SKM-1 (cell line): ENCODE measurements around the gene SNTG2.

ENCODE experiments used
- DNase-seq: peaks from one replicate; lab custom pipeline; 2025; ENCODE audit not compliant: unreplicated experiment; lab: John Stamatoyannopoulos, UW

SNTG2 gene

DNA sequence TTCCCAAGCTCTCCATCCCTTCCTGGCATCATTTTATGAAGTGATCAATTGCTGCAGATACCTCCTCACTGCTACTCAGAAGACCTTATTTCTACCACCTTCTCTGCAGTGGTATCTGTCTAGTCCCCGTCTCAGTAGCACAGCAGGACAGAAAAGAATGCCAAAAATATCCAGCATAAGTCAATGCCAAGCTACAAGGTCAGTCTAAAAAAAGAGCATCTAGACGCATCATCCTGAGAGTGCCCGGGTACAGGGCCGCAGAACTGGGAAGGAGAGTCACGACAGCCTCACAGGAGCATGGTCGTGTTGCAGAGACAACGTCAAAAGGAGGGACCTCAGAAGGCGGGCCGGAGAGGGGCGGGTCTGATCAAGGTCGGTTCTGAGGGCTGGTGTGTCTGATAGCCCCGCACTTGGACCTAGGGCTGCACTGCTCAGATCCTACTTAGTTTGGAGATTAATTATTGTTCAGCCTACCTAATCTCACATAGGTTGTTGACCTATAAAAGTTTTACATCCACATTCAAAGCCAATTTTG, 24.3 kb upstream of the SNTG2 start:
- DNase-seq: no peak

DNA sequence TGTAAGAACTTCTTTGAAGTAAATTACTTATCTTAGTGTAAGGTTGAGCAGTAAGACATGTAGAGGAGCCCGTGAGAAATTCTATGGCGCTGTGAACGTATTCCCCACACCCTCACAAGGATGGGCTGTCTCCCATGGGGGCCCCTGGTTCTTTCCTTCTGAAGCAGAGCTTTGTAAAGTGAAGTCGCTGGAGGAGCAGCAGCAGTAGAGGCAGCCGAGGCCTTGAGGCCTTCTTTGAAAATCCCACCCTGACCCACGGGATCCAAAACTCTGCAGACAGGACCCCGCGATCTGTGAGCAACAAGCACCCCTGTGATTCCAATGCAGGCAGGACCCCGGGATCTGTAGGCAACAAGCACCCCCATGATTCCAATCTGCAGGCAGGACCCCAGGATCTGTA, 23.8 kb upstream of the SNTG2 start:
- DNase-seq: no peak

DNA sequence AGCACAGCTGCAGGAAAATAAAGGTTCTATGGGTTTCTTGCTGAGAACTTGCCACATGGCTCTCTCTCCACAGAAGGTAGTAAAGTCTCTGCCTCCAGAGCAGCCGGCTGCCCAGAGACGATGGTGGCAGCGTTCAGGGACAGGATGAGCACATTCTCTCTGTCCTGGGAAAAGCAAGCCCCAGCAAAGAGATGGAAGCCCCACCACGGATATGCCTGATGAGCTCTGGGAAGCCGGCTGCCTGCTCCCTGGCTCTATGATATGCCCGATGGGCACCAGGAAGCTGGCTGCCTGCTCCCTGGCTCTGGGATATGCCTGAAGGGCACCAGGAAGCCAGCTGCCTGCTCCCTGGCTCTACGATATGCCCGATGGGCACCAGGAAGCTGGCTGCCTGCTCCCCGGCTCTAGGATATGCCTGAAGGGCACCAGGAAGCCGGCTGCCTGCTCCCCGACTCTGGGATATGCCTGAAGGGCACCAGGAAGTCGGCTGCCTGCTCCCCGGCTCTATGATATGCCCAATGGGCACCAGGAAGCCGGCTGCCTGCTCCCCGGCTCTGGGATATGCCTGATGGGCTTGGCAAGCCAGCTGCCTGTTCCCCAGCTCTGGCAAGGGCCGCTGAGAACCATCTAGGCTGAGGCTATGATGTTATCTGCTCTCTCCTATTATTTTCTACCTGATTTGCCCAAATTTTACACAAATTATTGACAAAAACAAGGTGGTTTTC, 21.5 kb upstream of the SNTG2 start:
- no peak for DNase-seq

DNA sequence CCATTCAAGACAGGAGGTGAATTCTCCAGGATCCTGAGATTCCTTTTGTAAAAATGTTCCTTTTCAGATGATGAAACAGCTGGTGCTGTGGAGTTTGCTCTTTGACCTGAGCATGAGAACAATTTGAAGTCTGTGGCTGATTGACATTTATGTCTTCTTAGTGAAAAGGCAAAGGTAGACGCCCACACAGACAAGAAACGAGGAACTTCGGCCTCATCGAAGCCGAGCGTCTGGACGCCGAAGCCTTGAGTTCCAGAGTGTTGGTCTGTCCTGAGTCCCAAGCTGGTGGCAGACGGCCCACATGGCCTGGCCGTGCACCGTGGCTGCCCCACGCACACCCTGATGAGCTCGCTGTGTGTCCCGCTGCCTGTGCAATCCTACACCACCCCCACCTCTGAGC, 20.7 kb upstream of the SNTG2 start:
- DNase-seq: no peak

DNA sequence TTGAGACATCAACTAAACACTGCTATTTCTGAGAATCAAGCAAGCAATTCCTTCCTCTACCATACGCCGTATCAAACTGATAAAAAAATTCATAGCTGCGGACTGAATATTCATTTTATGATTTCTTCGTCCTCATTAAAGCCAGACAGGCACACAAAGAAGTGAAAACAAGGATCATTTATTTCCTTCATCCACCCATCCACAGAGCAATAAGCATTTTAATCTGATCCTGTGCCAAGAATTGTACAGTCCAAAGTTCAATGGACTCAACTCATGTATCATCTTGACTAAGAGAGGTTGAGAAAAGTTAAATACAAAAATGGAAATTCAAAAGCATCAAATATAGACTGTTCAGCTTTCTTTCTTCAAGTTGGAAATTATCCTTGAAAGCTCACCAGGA, 19.7 kb upstream of the SNTG2 start:
- no peak for DNase-seq

DNA sequence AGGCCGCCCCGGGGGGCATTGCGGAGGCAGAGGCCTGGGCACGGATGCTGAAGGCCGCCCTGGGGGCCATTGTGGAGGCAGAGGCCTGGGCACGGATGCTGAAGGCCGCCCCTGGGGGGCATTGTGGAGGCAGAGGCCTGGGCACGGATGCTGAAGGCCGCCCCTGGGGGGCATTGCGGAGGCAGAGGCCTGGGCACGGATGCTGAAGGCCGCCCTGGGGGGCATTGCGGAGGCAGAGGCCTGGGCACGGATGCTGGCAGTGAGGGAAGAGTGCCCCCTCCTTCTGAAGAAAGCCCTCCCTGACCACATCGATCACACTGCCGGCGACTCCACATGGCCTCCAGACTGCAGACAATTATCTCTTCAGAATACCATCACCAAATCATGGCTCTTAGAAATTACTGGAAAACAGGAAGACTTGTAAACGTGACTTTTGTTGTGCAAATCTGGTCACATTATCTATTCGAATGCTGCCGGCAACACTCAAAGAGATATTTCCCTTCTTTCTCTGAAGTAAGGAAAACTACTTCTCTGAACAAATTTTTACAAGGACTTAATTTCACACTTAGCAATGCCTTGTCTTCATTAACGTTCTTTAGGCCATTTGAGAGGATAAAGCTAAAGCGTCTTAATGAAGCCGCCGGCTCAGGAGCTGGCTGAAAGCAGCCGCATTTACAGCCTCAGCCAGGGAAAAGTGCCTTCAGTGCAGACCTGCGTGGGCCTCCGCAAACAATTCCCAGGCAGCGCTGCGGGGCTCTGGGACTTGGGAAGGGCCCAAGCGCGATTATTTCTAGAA, 18.1 kb upstream of the SNTG2 start:
- no peak for DNase-seq

DNA sequence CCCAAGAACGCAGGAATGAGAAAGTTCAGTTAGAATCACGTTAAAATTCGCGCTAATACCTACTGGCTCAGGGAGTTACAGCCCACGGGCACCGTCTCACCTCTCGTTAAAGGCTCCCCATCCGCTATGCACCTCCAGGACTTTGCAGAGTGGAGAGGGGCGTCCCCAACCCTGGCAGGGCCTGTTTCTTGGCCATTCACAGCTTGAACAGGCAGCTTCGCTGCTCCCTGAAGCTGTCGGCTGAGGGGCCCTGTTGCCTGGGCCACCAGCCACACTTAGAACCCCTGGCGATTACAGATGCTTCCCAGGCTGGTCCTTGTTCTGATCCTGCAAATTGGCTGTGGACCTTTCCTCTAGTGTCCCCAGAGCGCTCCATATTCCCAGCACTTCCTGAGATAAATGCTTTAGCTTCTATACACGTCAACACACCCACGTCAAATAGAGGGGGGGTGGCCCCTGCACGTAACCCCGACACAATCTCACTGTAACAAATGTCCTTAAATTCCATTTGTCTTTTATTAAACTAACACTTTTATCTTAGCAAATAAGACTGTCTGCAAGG, 16.8 kb upstream of the SNTG2 start:
- no peak for DNase-seq

DNA sequence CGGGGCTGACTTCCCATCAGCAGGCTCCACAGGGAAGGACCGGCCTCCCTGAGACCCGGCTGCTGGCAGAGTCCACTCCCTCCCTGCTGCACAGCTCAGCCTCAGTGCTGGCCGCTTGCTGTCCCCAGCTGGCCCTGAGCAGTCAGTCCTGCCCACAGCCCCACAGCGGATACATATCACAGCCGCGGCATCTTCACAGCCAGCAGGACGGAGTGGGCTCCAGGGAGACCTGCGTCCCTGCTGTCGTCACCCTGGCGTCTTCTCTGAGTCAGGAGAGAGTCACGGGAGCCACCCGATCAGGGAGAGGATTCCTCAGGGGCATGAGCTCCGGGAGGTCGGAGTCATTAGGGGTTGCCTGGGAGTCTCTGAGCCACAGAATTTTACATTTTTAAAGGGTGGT, 13.1 kb upstream of the SNTG2 start:
- no peak for DNase-seq

DNA sequence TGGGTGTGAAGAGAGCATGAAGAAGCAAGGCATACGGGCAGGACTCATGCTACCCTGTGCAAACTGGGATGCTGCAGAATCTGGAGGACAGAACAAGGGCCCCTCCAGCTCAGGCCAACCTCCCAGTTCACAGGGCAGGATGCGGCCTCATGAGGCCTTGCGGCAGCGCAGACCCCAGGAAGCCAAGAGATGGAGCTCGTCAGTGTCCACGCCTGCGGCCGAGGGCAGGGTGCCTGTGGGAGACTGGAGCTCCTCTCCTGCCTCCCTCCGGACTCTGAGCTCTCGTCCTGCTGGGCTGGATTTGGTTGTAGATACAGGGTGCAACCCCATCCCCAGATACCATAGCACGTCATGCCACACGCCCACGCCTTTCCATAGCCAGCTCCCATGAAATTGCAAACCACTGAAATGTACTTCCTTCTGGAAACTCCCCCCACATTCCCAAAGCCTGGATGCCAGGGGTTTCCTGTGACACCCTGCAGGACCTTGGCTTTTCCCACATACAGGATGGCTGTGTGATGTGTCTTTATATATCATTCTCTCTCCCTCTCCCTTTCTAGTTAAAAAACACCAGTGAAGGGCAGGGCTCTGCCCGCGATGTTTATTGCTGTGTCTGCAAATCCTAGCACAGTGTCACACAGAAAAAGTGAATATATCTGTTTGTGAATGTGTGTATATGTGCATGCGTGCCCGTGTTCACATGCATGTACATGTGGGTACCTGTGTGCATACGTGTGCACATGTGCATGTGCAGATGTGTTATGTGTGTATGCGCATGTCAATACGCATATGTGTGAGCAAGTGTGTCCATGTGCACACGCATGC, 12.3 kb upstream of the SNTG2 start:
- DNase-seq: no peak

DNA sequence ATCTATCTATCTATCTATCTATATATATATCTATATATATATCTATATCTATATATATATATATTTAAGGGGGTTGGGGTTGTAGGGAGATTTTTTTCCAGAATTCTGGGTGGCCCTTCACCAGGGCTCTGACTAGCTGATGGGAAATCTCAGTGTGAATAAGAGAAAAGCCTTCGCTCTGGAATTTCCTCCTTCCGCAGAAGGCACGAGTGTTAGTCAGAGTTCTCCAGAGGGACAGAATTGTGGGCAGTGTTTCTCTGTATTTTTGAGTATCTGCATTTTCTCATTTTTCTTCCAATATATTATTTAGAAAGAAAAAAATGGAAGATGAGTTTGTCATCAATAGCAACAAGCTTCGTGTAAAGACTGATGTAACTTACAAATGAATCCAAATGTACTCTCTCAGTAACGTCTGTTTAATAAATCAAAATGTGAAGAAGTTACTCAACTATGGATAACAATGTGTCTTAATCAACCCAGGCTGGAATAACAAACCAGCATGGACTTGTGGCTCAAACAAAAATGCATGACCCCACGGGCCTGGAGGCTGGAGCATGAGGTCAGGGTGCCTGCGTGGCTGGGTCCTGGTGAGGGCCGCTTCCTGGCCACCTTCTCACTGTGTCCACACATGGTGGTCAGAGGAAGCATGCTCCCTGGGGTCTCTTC, 10.6 kb upstream of the SNTG2 start:
- no peak for DNase-seq

DNA sequence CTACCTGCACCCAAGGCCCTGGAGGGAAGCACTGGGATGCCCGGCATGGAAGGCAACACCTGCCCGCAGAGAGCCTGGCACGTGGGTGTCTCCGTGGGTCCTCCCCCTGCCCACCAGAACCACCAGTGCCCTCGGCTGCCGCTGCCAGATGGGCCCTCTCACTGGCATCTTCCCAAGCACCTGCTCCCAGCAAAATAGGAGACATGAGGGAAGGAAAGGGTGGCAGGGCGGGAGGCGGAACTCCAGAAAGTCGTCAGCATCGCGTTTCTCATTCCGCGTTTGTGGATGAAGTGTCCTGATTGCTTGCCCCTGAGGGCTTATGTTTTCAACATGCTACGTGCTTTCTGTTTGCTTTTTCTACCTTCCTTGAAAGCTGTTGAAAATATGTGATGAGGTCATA, 8.8 kb upstream of the SNTG2 start:
- DNase-seq: no peak

DNA sequence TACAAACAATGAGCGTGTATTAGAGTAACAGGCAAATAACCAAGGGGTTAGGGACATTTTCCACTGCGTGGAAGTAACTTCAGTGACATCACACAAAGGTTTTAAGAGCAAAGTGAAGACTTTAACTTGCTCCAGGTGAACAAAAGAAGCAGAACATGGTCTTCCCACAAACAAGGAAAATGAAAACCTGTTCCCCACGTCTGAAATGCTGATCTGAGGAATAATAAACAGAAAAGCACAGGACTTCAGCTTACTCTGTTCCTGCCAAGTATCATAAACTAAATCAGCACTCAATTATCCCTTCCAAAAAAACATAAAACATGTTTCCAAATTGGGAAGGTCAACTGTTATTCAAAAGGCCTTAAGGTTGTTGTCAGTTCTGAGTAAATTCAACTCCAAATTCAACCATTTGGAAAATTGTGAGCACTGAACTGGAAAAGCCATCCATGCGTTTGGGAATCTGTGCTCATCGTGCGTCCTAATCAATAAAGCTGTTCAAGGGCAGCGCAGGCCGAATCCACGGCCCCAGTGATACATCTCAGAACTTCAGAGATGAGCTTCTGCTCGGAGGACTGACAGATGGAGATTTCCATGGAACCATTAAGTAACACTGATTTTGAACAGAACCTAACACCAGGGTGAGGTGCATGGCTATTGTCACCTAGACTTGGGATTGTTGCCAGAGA, 7.7 kb upstream of the SNTG2 start:
- DNase-seq: no peak

DNA sequence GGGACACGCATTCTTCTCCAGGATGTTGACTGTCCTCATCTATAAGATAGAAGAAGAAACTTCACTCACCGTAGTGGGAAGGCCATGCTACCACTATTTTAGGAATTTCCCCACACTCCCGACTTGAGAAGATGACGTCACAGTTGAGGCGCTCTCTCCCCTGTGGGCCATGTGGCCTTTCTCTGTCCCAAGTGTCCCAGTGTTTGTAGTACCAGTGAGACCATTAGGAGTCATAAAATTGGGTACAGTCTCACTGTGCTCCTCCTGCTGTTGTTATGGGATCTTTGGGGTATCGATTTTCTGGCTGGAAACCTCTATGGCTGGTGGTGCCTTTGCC, 7.2 kb upstream of the SNTG2 start:
- no peak for DNase-seq

DNA sequence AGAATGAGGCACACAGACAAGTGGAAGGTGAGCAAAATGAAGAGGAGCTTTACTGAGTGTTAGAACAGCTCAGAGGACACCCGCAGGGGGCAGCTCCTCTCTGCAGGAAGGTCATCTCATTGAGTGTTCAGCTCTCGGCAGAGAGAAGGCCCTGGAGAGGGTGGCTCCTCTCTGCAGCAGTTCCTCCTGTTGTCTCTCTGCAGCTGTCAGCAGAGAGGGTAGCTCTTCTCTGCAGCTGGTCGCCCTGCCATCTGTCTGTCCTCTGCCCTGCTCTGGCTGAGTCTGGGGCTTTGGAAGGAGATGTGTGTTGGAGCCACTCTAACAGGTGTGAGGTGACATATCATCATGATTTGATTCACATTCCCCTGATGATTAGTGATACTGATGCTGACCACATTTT, 6.8 kb upstream of the SNTG2 start:
- DNase-seq: no peak

DNA sequence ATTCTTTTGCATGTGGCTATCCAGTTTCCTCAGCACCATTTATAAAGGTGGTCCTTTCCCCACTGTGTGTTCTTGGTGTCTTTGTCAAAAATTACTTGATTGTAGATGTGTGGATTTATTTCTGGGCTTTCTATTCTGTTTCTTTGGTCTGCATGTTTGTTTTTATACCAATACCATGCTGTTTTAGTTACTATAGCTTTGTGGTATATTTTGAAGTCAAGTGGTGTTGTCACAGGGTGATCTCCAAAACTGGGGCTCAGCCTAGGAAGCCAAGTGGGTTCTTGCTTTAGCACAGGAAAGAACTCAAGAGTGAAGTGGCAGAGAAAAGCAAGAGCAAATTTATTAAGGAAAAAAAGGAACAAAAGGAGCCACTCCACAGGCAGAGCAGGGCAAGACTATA, 6.0 kb upstream of the SNTG2 start:
- DNase-seq: no peak

DNA sequence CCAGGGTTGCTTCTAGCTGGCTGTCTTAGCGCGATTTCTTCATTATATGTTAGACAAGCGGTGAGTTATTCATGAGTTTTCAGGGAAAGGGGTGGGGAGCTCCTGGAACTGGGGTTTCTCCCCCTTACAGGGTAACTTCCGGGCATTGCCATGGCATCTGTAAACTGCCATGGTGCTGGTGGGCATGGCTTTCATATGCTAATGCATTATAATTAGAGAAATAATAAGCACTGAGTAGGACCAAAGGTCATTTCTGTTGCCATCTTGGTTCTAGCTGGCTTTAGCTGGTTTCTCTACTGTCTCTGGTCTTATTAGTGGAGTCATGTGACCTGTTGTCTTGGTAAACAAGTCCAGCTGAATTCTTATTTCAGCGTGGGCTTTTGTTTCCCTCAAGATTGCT, 5.5 kb upstream of the SNTG2 start:
- DNase-seq: no peak

DNA sequence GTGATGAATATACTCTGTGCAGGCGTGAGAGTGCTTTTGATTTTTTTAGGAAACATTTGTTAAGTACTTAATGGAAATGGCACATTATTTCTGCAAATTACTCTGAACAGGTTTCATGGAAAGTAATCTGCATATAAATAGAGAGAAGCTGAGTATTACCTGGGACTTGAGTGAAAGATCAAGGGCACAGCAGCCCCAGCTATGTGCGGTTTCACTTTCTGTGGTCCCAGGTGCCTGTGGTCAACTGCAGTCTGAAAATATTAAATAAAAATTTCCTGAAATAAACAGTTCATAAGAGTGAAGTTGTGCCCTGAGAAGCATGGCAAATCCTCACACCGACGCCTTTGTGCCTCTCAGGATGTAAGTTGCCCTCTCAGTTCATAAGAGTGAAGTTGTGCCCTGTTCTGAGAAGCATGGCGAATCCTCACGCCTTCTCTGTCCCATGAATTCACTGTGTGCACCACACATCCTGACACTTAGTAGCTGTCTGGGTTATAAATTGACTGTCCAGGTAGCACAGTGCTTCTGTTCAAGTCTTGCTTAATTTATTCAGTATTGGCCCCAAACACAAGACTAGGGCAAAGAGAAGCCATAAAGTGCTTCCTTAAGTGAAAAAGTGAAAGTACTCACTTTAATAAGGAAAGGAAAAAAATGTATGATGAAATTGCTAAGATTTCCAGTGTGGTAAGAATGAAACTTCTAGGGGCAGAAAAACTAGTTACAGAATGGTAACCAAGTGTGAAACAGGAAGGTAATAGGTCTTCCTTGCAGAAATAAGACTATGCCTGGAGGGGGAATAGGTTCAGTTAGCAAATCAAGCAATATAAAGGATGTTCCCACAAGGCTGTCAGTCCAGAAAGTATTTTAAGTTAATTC, 4.3 kb upstream of the SNTG2 start:
- DNase-seq: no peak

DNA sequence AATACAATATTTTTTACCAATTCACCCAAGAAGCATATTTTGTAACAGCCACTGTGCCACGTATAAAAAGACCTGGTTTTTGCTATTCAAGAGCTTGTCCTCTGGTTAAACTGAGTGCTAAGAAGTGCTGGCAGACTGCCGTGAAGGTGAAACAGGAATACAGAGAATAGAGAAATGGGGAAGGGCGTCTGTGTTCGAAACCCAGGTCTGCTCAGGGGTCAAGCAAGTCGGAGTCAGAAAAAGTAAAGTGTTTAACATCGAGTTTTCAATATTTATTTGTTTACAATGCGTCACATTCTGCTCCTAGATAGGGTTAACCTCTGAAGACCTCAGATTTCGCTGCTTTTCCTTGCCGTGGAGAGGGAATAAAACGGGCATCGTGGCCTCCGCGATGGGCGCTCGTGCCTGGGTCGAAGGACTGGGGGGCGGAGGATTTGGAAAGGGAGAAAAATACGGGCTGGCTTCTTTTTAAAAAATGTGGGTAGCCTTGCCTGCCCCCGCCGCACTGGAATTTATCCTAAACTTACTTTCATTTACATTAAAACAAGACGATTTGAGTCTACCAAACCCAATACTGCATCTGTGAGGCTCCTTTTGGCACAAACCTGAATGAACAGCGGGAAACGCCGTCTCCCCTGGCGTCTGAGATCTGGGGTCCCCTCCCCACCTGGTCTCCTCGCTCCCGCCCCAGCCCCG, 1.1 kb upstream of the SNTG2 start:
- DNase-seq: no peak
